Muscle of leg (tissue), 11 donors: ENCODE results near the gene PCDH9. TPM values are rescaled to one million over a fixed set of nuclear protein-coding genes. Genes with fewer than 3 reads are reported as not detected.
A peak's percentile ranks its signal among the peaks of the same experiment; 100 is the strongest.

Experiments used
- DNase-seq: peaks from one replicate; pipeline ENCODE4 v3.0.0; 2013
- H3K27ac ChIP-seq: one replicate; pipeline ENCODE4 v1.5.1; 2013; ENCODE audit warnings: mild to moderate bottlenecking, low read length, control low read depth
- H3K27me3 ChIP-seq: one replicate; pipeline ENCODE4 v1.6.1; 2013; ENCODE audit warnings: low read length; ENCODE audit not compliant: control insufficient read depth, insufficient read depth
- H3K36me3 ChIP-seq: one replicate; pipeline ENCODE4 v1.6.1; 2013; ENCODE audit warnings: low read length; ENCODE audit not compliant: control insufficient read depth, insufficient read depth
- H3K4me1 ChIP-seq: one replicate; pipeline ENCODE4 v1.6.1; 2013; ENCODE audit warnings: low read length; ENCODE audit not compliant: control insufficient read depth, insufficient read depth
- H3K4me3 ChIP-seq: one replicate; pipeline ENCODE4 v1.5.1; 2013; ENCODE audit warnings: low read length, control low read depth
- H3K9me3 ChIP-seq: replicated peaks from 2 replicates; pipeline ENCODE4 v1.6.1; 2013; ENCODE audit warnings: low read depth, low read length; ENCODE audit not compliant: control insufficient read depth
- WGBS: methylation state at CpG from one replicate; pipeline ENCODE4 v1.1.5; 2013; ENCODE audit warnings: missing lambda C conversion rate; ENCODE audit not compliant: insufficient coverage; 5-methylcytosine and 5-hydroxymethylcytosine counted together
- polyA plus RNA-seq, 8 donors: library from polyadenylated mRNA; unstranded; fragments of 120-200 nt; gene quantifications; one replicate each; pipeline versions ENCODE4 v1.2.1 to v1.2.3, GENCODE V29; 2013; ENCODE audit warnings: inconsistent platforms in 1 of 8, low replicate concordance in 1 of 8; ENCODE audit not compliant: insufficient read length in 8 of 8, insufficient read depth in 1 of 8
- total RNA-seq: library from RNA; stranded (reverse); fragments of 120-200 nt; gene quantifications from one replicate; pipeline ENCODE4 v1.2.4, GENCODE V29; 2013

PCDH9 gene
- total and polyA plus RNA-seq, 9 donors = 1.7 to 8.3 (median 3.1) TPM

DNA sequence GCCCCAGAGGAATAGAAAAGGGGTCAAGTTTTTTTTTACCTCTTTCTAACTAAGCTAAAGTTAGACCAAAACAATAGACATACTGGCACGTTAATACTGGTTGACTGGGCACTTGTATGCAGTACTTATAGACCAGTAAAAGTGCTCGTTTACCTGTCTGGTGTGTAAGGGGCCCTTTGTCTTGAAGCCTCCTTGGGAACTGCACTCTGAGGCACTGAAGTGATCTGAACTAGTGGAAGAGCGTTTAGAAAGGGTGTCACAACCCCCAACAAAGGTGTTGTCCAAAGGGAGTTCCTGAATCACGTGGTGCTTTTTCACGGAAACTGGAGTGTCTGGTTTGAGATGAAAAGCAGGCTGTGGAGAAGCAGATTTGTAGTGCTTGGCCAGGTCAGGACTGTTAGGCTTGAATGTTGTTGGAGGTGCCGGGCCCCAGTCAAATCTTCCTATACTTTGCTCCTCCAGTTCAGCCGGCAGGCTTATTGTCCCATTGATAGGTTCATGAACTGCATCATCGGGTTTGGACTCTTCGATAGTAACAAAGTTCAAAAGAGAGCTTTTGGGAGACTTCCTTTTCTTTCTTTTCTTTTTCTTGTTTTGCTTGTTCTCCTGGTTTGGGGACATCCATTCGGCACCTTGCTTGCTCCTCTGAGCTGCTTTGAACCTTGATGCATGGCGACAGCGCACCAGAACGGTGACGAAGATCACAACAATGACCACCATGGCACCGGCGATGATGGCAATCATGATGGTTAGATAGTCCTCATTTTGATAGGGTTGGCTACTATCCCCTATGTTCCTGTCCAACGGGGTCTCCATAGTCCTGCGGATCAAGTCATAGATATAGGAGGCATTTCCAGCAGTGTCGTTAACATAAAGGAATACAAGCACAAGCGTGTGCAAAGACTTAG, 4.6 kb downstream of the PCDH9 start:
- H3K36me3 ChIP-seq = peaks cover 5% of the 10 kb centered on the region
- no peaks in the 10 kb centered on the region for H3K27me3 ChIP-seq
- H3K4me3 ChIP-seq = no peak overlapping the region
- WGBS = 85% methylated on average over 14 of the region's 20 CpGs
- peaks cover 8% of the 10 kb centered on the region for H3K4me1 ChIP-seq
- H3K9me3 ChIP-seq = no peaks in the 10 kb centered on the region
- no peak for DNase-seq
- H3K27ac ChIP-seq = no peak overlapping the region

DNA sequence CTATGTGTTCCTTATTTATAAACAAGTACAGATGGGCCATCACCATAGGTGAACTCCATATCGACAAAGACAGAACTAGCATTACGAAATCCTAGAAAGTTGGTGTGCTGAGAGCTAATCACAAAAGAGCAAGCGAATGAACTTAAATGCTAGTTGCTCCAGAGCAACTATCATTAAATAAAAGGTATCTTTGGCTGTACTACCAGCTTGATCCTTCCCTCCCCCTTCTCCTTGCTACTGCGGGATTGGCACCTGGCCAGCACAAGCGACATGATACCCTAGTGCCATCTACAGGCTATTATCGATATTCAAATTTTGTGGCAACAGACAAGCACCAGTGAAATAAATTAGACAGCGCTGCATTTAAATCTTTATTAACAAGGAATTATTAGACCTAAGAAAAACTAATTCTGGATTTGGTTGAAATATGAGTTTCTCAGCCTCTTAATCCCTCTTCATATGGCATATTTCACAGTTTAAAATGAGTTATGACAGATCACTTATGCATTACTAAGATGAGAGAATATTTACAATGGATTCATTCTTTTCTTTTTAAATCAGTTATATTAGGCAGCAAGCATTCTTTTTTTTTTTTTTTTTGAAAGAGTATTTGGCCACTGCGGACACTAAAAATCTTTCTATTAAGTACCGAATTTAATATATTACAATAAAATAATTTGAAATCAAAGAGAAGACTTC, 5.8 kb downstream of the PCDH9 start:
- Histone ChIP-seq H3K36me3 (peaks cover 5% of the 10 kb centered on the region), H3K9me3 (no peaks in the 10 kb centered on the region), H3K4me1 (peaks cover 5% of the 10 kb centered on the region), H3K4me3 (peak overlapping the region; percentile 24), H3K27ac (no peak overlapping the region), H3K27me3 (no peaks in the 10 kb centered on the region)
- WGBS = 0% methylated on average over 2 of the region's 9 CpGs
- DNase-seq = peak; percentile 87

DNA sequence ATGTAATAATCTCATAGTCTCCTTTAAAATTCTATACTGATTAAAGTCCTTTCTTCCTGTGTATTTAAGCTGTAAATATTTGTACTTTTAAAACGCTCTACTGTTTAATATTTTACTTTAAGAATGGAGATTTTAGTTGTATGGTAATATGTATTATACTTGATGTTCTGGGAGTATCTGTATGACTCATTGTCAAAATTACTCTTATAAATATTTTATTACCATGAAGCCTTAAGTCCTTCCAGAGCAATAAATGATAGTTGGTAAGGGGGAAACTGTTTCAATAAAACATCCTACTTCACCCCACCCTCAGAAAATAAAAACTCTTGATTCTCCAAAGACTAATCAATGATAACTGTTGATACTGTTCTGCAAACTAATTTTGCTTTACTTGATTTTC, 6.4 kb downstream of the PCDH9 start:
- peak; percentile 34 for DNase-seq
- H3K4me3 ChIP-seq = peak overlapping the region; percentile 24
- peaks cover 5% of the 10 kb centered on the region for H3K4me1 ChIP-seq
- no CpG with 5 or more reads among the region's 1 CpG for WGBS
- H3K36me3 ChIP-seq = peaks cover 5% of the 10 kb centered on the region
- no peak overlapping the region for H3K27ac ChIP-seq
- no peaks in the 10 kb centered on the region for H3K9me3 ChIP-seq
- no peaks in the 10 kb centered on the region for H3K27me3 ChIP-seq

DNA sequence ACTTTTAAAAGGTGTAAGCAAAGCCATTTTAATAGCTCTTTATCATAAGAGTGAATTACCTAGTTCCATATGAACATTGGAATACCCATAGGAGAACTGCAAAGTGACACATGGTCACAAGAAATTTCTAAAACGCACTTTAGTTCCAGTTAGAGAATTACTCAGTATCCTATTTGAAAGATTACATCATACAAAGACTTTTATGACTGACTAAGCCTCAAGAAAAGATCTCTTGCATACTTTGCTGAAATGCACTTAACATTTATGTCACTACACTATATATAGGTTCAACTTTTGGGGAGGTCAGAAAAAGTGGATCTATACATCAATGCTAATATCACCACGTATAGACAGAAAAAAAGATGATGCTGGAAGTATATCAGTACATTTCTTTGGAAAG, 7.1 kb downstream of the PCDH9 start:
- no peak overlapping the region for H3K4me3 ChIP-seq
- peaks cover 4% of the 10 kb centered on the region for H3K4me1 ChIP-seq
- no peak overlapping the region for H3K27ac ChIP-seq
- H3K9me3 ChIP-seq = no peaks in the 10 kb centered on the region
- DNase-seq = peak; percentile 32
- peaks cover 5% of the 10 kb centered on the region for H3K36me3 ChIP-seq
- no CpG with 5 or more reads among the region's 2 CpGs for WGBS
- H3K27me3 ChIP-seq = no peaks in the 10 kb centered on the region

DNA sequence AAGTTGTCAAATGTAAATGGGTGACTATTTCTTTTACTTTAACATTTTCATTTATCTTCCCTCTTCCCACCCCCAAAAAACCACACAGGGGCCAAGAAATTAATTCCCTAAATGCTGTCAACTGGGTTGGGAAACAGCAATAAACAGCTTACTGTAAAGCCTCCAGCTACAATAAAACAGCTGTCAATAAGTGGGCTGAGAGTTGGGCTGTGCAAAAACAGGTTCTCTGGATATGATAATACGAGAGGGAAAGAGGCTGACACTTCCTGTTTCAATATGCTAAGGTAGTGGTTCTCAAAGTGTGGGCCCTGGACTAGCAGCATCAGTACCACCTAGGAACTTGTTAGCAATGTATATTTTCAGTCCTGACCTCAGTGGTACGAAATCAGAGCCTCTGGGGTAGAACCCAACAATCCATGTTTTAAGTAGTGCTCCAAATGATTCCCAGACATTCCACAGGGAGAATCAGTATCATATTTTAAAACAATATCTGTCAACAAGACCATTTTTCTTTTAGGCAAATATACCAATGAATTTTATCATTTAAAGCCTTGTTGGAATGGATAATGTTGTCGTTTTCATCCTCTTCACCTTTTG, 8.4 kb downstream of the PCDH9 start:
- Histone ChIP-seq H3K4me3 (no peak overlapping the region), H3K4me1 (peaks cover 3% of the 10 kb centered on the region), H3K27ac (no peak overlapping the region), H3K9me3 (no peaks in the 10 kb centered on the region), H3K27me3 (no peaks in the 10 kb centered on the region), H3K36me3 (peaks cover 5% of the 10 kb centered on the region)
- peak; percentile 32 for DNase-seq
- 20% methylated on average over 1 of the region's 3 CpGs for WGBS

DNA sequence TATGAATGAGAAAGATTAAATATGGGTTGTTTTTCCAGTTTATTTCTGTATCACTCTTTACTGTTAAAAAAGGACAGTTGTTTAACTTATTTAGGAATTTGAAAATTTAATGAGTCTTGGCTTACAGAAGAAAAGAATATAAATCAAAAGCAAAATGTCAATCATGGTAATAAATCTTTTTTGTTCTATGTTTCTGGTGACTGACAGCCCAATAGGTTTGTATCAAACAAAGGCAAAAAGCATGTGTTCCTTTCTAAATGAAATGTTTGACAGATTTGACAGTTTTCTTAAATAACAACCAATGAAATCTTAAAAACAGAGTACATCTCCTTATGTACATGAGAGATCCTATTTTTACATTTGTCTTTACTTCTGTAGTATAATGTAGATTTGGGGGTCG, 11.0 kb downstream of the PCDH9 start:
- WGBS = no CpG with 5 or more reads among the region's 1 CpG
- no peak for DNase-seq
- no peak overlapping the region for H3K4me3 ChIP-seq
- no peaks in the 10 kb centered on the region for H3K27me3 ChIP-seq
- peaks cover 3% of the 10 kb centered on the region for H3K4me1 ChIP-seq
- no peaks in the 10 kb centered on the region for H3K36me3 ChIP-seq
- no peak overlapping the region for H3K27ac ChIP-seq
- H3K9me3 ChIP-seq = no peaks in the 10 kb centered on the region

DNA sequence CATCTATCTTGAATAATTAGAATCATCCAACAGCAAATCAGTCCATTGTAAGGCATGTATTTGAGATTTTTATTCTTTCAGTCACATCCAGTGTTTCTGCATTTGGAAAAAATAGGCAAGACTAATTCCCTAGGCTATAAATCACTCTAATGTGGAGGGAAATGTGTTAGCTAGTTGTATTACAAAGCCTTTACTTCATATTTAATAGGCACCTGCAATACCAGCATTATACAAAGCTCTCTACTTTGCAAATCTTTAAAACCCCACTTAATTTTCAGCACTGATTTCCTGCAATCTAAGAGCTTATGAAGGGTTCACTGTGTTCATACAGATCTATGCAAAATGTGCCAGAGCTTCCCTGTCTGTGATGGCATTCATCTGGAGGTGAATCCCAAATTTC, 12.3 kb downstream of the PCDH9 start:
- H3K27ac ChIP-seq = no peak overlapping the region
- DNase-seq = no peak
- no peaks in the 10 kb centered on the region for H3K36me3 ChIP-seq
- H3K4me3 ChIP-seq = no peak overlapping the region
- no peaks in the 10 kb centered on the region for H3K27me3 ChIP-seq
- H3K9me3 ChIP-seq = no peaks in the 10 kb centered on the region
- H3K4me1 ChIP-seq = peaks cover 3% of the 10 kb centered on the region

DNA sequence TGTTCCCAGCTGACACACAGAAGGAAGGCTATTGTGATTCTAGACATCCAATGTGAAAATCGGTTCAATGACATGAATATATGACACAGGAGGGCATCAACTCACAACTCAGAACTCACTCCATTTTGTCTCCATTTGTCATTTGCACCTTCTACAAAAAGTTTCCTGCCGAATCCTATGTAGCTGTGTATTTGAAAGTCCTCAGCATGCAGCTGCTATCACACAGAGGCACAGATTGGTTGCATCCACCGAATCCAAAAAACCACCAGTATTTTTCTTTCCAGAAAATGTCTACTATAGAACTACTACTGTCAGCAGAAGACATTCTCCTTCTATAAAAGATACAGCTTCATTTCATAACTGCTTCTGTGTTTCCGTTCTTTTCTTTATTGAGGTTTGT, 13.3 kb downstream of the PCDH9 start:
- Histone ChIP-seq H3K27ac (no peak overlapping the region), H3K4me1 (peaks cover 3% of the 10 kb centered on the region), H3K4me3 (no peak overlapping the region), H3K27me3 (no peaks in the 10 kb centered on the region), H3K9me3 (no peaks in the 10 kb centered on the region), H3K36me3 (no peaks in the 10 kb centered on the region)
- 100% methylated on average over 1 of the region's 4 CpGs for WGBS
- no peak for DNase-seq

DNA sequence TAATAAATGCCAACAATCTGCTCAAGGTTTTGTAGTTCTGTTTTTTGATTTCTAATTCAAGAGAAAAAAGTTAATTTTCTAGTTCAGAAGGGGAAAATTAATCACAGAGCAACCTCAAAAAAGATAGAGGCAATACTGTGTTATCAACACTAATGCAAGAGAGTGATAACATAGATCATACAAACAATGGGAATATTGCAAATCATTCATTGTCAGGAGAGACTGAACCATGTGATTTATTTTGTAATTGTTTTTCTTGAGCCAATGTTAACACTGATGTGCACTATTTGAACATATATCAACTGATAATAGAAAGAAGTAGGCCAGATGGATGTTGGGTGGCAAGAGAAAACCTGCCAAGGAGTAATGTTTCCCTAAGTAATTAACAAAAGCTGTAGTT, 19.9 kb downstream of the PCDH9 start:
- Histone ChIP-seq H3K4me3 (no peak overlapping the region), H3K4me1 (no peaks in the 10 kb centered on the region), H3K27me3 (no peaks in the 10 kb centered on the region), H3K9me3 (no peaks in the 10 kb centered on the region), H3K27ac (no peak overlapping the region), H3K36me3 (no peaks in the 10 kb centered on the region)
- no peak for DNase-seq

DNA sequence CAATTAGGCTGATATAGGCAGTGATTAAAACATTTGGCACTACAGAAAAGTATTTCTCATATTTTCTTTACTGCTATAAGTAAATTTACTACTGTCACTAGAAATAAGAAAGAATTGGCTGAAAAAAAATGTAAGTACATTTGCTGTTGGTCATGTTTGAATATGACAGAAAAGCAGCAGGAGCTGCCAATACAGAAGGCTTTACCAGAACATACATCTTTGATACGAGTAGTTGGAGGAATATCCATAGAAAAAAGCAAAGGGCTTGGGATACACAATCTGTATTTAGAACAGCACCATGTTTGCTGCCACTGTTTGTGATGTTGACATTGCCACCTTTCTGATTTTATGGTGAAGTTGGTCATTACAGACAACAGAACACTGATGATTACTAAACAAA, 21.6 kb downstream of the PCDH9 start:
- Histone ChIP-seq H3K36me3 (no peaks in the 10 kb centered on the region), H3K4me3 (no peak overlapping the region), H3K4me1 (no peaks in the 10 kb centered on the region), H3K27ac (no peak overlapping the region), H3K9me3 (no peaks in the 10 kb centered on the region), H3K27me3 (no peaks in the 10 kb centered on the region)
- no peak for DNase-seq
- WGBS = no CpG with 5 or more reads among the region's 1 CpG
